HepG2 (cell line): ENCODE measurements around the gene EPHA2. TPM values are rescaled to one million over a fixed set of nuclear protein-coding genes. Genes with fewer than 3 reads are reported as not detected.

Experiments
- HOXA3 ChIP-seq: sonication (generic); formaldehyde crosslinking; IDR thresholded peaks from 2 replicates; pipeline ENCODE4 v1.5.0; 2020; ENCODE audit warnings: missing genetic modification reagents
- KDM3A ChIP-seq: IDR thresholded peaks from 2 replicates; pipeline ENCODE4 v1.6.1; 2018; ENCODE audit warnings: low read depth, missing compliant biosample characterization
- MYC ChIP-seq: sonication (generic); formaldehyde crosslinking; IDR thresholded peaks from 2 replicates; pipeline ENCODE4 v1.9.0; 2021; ENCODE audit warnings: missing genetic modification reagents, borderline replicate concordance
- PHF21A ChIP-seq: sonication (generic); formaldehyde crosslinking; IDR thresholded peaks from 2 replicates; pipeline ENCODE4 v1.5.0; 2020; ENCODE audit warnings: mild to moderate bottlenecking, missing genetic modification reagents
- ZNF260 ChIP-seq: sonication (generic); formaldehyde crosslinking; IDR thresholded peaks from 2 replicates; pipeline ENCODE4 v1.4.0; 2020; ENCODE audit warnings: missing genetic modification reagents, low read depth, mild to moderate bottlenecking, borderline replicate concordance
- ZNF331 ChIP-seq: sonication (generic); formaldehyde crosslinking; IDR thresholded peaks from 2 replicates; pipeline ENCODE4 v1.4.0; 2020; ENCODE audit warnings: missing genetic modification reagents
- polyA plus RNA-seq, 8 experiments: library from polyadenylated mRNA; depleted of rRNA in 3 of 8; stranded (reverse) in 7 of 8; unstranded in 1 of 8; fragments of >200 nt; fragmentation: Illumina TruSeq in 4 of 8; extraction: Trizol in 4 of 8; gene quantifications; 2 replicates each; pipeline versions ENCODE4 v1.2.1 to v1.2.3, GENCODE V29; 2011 to 2016; ENCODE audit warnings: low read depth in 4 of 8, missing spikeins in 1 of 8, mixed read lengths in 1 of 8; ENCODE audit not compliant: insufficient read depth in 1 of 8
- total RNA-seq, 5 experiments: library from RNA; depleted of rRNA; stranded (reverse); fragments of >200 nt; fragmentation: Illumina TruSeq; extraction: Trizol; gene quantifications; 2 replicates each; pipeline ENCODE4 v1.2.3, GENCODE V29; 2016; ENCODE audit warnings: low read depth in 1 of 5
- TF ChIP-seq, protein P1 (sequence below), 2 experiments: fragments of 450-650 bp in 1 of 2; sonication (generic) in 1 of 2; formaldehyde crosslinking; IDR thresholded peaks; 2 replicates each; pipeline versions ENCODE4 v1.5.0 to v1.8.0; 2020 to 2022; ENCODE audit warnings: mild to moderate bottlenecking in 1 of 2, missing genetic modification reagents in 1 of 2
- TF ChIP-seq, protein P2 (sequence below): sonication (generic); formaldehyde crosslinking; IDR thresholded peaks from 2 replicates; pipeline ENCODE4 v1.4.0; 2020; ENCODE audit warnings: missing genetic modification reagents, mild to moderate bottlenecking, borderline replicate concordance
- TF ChIP-seq, protein P3 (sequence below), 2 experiments: fragments of 450-650 bp in 1 of 2; sonication (generic) in 1 of 2; formaldehyde crosslinking in 1 of 2; IDR thresholded peaks; 2 replicates each; pipeline versions ENCODE4 v1.6.1 to v1.8.0; 2016 to 2022; ENCODE audit warnings: antibody characterized with exemption in 1 of 2, mild to moderate bottlenecking in 1 of 2, missing genetic modification reagents in 1 of 2
- TF ChIP-seq, protein P4 (sequence below): sonication (generic); formaldehyde crosslinking; IDR thresholded peaks from 2 replicates; pipeline ENCODE4 v1.4.0; 2020; ENCODE audit warnings: missing genetic modification reagents, borderline replicate concordance

The EPHA2 gene
- total and polyA plus RNA-seq, 2 of the 13 experiments (the other 11 are each of a cell fraction or from before 2014, with no cell fraction given): 33.6 to 53.6 TPM

DNA sequence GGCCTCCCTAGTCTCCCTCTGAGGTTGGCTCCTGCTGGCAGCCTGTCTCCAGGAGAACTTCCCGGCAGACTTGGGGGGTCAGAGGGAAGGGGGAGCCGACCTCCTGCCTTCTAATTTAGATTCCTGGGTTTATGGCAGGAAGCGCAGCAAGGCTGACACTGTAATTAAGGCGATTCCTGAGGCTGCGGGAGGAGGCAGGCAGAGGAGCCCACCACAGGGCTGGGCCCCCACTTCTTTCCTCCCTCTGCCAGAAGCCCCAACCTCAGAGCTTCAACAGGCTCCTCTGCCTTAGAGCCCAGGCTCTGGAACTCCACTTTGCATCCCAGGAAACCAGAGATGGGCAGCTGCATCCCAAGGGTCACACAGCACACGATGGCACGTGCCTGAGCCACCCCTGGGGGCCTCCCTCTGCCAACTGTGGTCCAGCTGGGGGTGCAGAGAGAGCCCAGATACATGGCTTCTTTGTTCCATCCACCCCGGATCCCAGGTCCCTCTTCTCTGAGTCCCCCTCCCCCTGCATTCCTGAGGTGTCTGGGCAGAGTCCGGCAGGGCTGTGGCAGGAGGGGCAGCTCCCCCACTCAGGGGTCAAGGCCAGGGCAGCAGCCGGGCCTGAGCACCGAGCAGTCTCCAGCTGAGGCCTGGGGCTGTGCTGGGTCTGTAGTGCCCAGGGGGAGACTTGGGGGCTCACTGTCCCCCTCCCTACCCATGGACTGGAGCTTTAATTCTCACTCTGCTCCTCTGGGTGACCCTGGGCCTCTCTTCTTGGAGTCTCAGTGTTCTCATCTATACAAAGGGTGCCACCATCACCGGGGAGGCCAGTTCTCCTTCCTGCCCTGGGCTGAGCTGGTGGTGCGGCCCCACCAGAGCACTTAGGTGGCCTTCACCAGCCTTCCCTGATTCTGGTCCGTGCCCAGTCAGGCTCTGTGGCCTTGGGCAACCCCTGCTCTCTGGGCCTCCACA is 43.0 kb downstream of the EPHA2 start (continued):
- TF ChIP-seq HOXA3 (CRISPR knock-in tag) (peak; percentile 75), PHF21A (CRISPR knock-in tag) (0 out of 2 replicates have a peak, but pooled peaks have one; percentile 20), ZNF260 (no peak), ZNF331 (CRISPR knock-in tag) (peak; percentile 64), KDM3A (CRISPR knock-in tag) (peak; percentile 48; the same call in 1 of the 2 replicates), MYC (CRISPR knock-in tag) (peak; percentile 67; the same call in 1 of the 2 replicates)
- TF ChIP-seq, protein P1, sequence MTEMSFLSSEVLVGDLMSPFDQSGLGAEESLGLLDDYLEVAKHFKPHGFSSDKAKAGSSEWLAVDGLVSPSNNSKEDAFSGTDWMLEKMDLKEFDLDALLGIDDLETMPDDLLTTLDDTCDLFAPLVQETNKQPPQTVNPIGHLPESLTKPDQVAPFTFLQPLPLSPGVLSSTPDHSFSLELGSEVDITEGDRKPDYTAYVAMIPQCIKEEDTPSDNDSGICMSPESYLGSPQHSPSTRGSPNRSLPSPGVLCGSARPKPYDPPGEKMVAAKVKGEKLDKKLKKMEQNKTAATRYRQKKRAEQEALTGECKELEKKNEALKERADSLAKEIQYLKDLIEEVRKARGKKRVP (CRISPR knock-in tag; IDR thresholded peaks at IDR 0.05): no peak
- TF ChIP-seq, protein P2, sequence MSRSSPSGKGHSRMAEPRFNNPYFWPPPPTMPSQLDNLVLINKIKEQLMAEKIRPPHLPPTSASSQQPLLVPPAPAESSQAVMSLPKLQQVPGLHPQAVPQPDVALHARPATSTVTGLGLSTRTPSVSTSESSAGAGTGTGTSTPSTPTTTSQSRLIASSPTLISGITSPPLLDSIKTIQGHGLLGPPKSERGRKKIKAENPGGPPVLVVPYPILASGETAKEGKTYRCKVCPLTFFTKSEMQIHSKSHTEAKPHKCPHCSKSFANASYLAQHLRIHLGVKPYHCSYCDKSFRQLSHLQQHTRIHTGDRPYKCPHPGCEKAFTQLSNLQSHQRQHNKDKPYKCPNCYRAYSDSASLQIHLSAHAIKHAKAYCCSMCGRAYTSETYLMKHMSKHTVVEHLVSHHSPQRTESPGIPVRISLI: peak; percentile 37; the same call in 1 of the 2 replicates
- TF ChIP-seq, protein P3, sequence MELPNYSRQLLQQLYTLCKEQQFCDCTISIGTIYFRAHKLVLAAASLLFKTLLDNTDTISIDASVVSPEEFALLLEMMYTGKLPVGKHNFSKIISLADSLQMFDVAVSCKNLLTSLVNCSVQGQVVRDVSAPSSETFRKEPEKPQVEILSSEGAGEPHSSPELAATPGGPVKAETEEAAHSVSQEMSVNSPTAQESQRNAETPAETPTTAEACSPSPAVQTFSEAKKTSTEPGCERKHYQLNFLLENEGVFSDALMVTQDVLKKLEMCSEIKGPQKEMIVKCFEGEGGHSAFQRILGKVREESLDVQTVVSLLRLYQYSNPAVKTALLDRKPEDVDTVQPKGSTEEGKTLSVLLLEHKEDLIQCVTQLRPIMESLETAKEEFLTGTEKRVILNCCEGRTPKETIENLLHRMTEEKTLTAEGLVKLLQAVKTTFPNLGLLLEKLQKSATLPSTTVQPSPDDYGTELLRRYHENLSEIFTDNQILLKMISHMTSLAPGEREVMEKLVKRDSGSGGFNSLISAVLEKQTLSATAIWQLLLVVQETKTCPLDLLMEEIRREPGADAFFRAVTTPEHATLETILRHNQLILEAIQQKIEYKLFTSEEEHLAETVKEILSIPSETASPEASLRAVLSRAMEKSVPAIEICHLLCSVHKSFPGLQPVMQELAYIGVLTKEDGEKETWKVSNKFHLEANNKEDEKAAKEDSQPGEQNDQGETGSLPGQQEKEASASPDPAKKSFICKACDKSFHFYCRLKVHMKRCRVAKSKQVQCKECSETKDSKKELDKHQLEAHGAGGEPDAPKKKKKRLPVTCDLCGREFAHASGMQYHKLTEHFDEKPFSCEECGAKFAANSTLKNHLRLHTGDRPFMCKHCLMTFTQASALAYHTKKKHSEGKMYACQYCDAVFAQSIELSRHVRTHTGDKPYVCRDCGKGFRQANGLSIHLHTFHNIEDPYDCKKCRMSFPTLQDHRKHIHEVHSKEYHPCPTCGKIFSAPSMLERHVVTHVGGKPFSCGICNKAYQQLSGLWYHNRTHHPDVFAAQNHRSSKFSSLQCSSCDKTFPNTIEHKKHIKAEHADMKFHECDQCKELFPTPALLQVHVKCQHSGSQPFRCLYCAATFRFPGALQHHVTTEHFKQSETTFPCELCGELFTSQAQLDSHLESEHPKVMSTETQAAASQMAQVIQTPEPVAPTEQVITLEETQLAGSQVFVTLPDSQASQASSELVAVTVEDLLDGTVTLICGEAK (IDR thresholded peaks at IDR 0.05): no peak
- TF ChIP-seq, protein P3 (CRISPR knock-in tag; IDR thresholded peaks at IDR 0.05): no peak
- TF ChIP-seq, protein P4, sequence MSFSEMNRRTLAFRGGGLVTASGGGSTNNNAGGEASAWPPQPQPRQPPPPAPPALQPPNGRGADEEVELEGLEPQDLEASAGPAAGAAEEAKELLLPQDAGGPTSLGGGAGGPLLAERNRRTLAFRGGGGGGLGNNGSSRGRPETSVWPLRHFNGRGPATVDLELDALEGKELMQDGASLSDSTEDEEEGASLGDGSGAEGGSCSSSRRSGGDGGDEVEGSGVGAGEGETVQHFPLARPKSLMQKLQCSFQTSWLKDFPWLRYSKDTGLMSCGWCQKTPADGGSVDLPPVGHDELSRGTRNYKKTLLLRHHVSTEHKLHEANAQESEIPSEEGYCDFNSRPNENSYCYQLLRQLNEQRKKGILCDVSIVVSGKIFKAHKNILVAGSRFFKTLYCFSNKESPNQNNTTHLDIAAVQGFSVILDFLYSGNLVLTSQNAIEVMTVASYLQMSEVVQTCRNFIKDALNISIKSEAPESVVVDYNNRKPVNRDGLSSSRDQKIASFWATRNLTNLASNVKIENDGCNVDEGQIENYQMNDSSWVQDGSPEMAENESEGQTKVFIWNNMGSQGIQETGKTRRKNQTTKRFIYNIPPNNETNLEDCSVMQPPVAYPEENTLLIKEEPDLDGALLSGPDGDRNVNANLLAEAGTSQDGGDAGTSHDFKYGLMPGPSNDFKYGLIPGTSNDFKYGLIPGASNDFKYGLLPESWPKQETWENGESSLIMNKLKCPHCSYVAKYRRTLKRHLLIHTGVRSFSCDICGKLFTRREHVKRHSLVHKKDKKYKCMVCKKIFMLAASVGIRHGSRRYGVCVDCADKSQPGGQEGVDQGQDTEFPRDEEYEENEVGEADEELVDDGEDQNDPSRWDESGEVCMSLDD (CRISPR knock-in tag): peak; percentile 96
